NCI-H2107 (cell line): Measurements from ENCODE around the gene ABCC9.
"Not testable (repeated sequence)": the region's sequence is repeated elsewhere in the genome, so short reads cannot be mapped to it uniquely, and the experiment has no call there.

ENCODE experiments used
- DNase-seq: peaks from one replicate; lab custom pipeline; 2025; lab: John Stamatoyannopoulos, UW

The ABCC9 gene

DNA sequence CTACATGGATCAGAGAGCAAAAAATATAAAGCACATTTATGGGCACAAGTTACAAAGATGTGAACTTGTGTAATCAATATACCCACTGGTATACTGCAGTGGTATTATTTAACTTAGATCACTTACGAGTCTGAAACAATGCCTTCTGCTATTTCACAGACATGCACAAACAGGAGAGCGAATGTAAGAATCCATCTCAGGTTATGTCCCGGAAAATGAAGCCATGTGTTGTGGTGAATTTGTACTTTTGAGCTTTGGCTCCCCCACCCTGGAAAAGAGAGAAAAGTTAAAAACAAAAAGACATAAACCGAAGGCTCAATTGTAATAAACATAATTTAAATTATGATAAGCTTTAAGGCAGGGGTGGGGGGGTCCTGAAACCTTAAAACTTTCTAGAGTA, 7.6 kb downstream of the ABCC9 start:
- no peak for DNase-seq

DNA sequence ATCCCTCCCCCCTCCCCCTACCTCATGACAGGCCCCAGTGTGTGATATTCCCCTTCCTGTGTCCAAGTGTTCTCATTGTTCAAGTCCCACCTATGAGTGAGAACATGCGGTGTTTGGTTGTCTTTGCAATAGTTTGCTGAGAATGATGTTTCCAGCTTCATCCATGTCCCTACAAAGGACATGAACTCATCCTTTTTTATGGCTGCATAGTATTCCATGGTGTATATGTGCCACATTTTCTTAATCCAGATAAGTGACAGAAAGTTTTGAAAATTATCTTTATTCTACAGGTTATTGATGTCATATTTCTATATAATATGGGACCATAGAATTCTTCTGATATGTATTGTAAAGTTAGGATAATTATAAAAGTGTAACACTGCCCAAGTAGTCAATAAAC, 11.3 kb downstream of the ABCC9 start:
- not testable (repeated sequence) for DNase-seq

DNA sequence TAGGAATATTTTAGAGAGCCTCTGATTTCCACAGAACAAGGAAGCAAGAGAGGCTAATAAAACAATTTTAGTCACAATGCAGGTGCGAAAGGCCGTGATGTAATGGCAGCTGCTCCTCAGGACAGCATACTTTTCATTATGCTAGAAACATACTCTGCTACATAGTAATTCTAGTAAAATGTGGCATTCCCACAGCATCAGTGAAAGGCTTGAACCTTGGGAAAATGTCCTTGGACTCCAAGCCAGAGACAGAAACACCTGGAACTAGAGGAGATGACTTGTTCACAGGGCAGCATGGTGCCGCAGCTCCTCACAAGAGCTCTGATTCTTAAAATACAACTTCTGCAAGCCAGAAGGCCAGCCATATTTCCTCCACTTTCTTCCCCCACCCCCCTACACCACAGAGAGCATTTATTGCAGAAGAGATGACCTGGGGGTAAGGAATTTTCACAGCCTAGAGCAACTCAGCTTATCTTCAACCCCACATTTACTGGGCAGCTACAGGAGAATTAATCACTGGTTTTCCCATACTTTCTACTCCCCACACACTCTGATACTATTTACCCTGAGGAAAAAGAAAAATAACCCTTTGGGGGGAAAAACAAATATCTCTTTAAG, 15.8 kb downstream of the ABCC9 start:
- DNase-seq: no peak

DNA sequence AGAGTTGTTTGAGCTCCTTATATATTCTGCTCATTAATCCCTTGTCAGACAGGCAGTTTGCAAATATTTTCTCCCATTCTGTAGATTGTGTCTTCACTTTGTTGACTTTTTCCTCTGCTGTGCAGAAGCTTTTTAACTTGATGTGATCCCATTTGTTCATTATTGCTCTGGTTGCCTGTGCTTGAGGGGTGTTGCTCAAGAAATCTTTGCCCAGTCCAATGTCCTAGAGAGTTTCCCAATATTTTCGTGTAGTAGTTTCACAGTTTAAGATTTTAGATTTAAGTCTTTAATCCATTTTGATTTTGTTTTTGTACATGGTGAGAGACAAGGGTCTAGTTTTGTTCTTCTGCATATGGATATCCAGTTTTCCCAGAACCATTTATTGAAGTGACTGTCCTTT, 19.8 kb downstream of the ABCC9 start:
- DNase-seq: no peak

DNA sequence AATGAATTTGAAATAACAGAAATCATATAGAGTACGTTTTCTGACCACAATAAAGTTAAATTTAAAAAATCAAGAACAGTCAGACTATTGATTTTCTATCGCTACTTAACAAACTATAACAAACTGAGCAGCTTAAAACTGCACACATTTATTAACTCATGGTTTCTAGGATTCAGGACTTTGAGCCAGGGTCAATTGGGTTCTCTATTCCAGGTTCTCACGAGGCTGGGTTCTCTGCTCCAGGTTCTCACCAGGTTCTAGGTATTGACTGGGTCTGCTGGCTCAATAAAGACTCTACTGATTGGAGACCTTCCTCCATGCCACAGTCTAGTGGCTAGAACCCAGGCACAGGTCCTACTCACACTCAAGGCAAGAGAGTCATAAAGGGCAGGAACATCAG, 22.8 kb downstream of the ABCC9 start:
- DNase-seq: no peak

DNA sequence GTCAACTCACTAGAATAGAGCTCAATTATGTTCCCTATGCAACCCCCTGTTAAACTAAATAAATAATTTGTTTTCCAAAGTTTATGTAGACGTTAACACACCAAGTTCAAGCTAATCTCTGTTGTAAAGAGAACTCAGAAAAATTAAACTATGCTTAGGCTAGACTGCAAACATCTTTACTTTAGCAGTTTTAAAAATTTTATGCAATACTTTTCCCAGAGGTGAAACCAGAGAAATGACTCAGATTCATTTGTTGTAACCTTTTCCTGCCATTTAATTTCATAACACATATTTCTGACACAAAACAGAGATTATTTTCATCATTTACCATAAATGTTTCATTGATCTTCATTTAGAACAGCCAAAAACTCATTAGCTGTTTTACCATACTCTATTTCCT, 27.4 kb downstream of the ABCC9 start:
- no peak for DNase-seq

DNA sequence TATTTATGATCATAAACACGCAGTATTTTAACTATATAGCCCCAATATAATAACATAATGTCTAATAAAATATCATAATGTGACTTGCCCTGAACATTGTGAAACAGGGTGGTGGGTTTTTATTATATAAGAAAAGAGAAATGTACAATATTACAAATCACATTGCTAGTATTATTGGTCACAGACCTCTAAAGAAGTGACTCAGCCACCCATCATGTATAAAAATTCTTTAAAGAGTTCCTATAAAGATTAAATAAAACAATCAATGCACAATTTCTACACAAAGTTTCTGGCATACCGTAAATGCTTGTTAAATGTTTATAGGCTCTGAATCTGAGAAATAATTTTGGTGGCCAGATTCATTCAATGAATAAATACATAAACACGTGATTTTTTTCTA, 28.9 kb downstream of the ABCC9 start:
- DNase-seq: no peak

DNA sequence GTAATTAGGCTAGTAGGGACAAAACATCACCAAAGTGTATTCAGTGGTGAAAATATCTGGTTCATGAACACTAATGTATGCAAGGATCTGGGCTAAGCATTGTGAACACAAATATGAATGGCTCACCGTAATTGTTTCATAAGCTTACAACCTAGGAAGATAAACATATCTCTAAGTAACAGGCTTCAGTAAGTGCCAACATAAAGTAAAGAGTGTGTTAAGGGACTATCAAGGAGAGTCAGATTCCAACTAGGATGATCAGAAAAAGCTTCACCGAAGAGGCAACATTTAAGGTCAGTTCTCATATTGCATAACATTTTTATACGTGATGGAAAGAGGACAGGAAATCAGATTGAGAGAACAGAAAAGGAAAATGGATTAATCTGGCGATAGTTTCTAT, 29.4 kb downstream of the ABCC9 start:
- DNase-seq: no peak

DNA sequence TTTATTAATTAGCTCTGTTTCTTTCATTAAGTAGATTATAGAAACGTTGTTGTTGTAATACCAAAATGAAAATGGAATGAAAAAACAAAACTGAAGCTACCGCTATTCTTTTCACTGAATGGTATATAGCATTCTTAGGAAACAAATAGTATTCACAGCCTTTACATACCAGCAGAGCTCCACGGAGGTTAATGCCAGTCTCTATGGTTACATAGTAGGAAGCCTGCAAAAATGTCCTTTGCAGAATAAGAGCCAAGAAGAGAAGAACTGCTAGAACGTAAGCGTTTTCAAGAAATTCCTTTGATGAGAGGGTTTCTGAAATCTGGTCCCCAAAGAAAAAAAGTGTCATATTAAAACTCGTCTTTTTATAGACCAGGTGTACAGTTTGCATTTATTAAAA, 30.6 kb downstream of the ABCC9 start:
- DNase-seq: no peak

DNA sequence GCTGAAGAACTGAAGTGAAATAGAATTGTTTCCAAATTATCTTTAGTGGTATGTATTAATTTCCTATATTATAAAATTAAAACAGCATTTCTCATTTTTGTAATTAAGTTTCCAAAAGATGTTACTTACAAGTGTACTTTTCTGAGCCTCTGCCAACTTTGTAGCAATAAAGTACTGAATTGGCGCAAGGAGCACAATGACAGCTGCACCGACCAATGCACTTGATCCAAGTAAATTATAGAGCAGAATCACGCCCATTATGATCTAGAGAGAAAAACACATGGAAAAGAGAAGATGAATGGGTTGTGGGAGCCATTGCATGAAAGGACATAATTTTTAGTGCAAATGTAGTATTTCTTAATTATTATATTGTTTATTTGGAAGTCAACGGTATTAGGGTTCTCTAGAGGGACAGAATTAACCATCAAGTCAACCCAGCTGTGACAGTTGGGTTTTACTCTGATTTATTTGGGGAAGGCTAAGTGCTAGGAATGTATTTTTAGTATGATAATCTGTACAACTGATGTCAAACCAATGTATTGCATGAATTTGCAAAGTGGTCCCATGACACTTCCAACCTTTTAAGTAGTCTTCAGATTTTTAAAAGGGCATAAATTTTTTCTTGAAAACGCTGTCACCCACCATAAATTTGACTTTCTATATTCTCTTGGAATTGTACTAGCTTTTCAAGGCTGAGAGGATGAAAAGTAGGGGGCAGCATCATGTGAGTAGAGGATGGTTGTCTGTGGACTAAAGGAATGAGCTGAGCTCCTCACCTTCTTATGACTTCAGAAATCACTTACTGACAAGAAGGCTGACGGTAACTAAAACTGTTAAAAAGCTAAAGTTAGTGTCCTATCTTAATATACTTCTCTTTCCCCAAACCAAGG, 33.0 kb downstream of the ABCC9 start:
- DNase-seq: no peak

DNA sequence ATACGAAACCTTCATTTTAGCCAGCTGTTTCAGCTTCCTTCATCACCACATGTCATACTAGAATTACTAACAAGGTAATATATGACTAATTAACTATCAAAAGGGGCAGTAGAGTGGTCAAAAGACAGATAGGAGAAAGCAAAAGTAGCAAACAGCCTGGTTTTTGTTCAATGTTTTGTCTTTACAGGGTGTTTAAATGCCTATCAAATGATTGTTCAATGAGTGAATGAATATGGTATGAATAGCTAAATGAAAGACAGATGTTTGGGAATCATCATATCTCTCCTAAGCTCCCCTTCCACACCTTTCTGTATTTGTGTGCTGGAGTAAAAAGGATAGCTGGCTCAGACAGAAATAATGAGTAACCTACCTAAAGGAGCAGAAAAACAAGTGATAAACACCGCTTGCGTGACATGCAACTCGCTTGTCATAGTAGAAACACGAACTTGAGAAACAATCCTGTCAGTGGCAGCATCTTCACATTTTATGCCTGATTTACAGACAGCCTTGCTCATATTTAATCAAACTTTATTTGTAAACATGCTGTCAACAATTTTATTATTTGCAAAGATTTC, 34.2 kb downstream of the ABCC9 start:
- no peak for DNase-seq

DNA sequence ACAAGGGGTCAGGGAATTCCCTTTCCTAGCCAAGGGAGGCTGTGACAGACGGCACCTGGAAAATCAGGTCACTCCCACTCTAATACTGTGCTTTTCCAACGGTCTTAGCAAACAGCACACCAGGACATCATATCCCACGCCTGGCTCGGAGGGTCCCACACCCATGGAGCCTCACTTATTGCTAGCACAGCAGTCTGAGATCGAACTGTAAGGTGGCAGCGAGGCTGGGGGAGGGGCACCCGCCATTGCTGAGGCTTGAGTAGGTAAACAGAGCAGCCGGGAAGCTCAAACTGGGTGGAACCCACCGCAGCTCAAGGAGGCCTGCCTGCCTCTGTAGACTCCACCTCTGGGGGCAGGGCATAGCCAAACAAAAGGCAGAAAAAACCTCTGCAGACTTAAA, 41.7 kb downstream of the ABCC9 start:
- not testable (repeated sequence) for DNase-seq

DNA sequence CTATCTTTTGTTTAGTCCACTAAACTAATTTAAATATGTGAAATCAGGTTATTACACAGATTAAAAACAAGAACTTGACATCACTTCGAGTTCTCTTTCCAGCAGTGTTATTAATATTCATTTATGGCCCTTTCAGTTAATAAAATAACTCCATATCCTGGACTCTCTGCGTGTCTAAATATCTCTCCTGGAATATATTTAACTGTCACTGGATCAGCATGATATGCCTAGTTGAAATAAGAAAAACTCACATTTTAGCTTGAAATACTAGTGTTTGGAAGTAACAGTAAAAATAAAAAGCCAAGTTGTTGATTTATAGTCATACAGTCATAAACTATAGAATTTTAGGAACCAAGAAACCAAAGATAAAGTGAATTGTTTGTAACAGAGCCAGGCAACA, 45.6 kb downstream of the ABCC9 start:
- no peak for DNase-seq

DNA sequence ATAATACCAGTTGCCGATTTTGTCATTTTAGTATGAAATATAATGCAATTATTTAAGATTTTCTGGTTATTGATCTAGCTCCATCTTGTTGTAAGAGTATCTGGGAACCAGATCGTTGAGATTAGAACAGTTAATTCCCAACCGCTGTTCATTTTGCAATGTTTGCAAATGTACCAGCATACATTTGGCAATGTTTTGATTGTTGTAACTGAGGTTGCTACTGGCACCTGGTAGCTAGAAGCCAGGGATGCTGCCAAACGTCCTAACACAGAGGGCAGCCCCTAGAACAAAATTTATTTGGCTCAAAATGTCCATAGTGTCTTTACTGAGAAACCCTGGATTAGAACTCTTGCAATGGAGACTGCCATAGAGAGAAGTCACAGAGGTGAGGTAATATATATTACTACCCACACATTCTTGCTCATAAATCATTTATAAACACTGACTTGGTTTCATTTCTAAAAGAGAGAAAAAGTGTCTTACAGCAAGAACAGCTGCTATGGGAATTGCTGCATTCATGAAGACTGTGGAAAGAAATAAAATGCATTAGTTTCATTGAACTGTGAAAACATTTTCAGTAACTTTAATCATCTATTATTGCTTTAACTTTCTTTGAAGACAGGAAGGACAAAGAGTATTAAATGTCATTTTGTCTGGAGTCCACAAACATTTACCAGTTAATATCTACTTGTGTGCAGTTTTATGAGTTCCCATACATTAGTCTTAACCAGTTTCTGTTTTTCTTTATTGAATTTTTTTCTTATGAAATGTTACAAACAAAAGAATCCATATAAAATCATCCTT, 46.2 kb downstream of the ABCC9 start:
- no peak for DNase-seq

DNA sequence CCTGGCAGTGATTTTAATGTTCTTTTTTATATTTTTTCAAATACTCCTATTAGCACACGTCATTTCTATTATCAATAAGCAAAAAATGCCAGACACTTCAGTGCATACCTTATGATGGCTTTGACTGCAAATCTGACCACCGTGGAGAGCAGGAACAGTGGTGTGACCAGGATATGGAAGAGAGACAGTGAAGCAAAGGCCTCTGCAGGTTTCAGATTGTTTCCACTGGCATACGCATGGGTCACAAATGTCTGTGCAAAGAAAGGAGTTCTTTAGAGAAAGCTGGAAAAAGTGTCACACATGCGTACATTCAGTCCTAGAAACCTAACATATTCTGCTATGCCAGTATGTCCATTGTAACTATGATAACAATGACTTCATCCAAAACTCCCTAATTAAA, 47.3 kb downstream of the ABCC9 start:
- DNase-seq: no peak

DNA sequence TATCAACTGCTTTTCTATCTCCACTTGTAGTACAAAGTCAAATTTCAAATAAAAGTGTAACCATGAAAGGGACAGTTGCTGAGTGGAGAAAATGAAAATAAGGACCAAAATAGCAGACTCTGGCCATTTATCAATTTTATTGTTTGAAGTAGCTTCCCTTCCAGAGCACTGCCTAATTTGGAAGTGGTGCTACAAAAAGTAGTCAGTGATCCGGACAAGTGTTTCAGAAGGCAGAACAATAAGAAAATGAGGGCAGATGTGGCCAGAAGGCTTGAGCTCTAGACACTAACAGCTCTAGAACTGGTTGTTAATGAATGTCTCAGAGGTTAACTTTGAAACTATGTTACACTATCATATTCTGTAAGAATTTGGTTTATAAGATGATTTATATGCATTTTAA, 48.9 kb downstream of the ABCC9 start:
- DNase-seq: no peak

DNA sequence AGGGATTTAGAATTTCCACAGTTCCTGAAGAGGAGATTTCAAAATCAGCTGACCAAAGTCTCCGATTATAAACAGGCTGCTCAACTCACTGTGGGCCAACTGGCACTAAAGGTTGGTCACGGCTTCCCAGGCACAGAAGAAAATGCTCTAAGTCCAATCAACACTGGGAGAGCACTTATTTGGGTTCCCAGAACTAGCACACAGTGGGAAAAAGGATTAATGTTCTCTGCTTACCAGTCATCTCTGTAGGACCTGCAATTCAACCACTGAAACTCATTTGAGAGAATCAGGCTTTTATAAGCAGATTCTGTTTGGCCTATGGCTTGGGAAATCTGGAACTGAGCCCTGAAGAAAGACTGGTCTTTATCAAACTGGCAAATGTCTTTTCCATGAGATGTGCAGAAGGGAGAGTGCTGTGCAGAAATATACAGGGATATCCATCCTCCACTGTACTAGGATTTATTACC, 49.4 kb downstream of the ABCC9 start:
- DNase-seq: no peak

DNA sequence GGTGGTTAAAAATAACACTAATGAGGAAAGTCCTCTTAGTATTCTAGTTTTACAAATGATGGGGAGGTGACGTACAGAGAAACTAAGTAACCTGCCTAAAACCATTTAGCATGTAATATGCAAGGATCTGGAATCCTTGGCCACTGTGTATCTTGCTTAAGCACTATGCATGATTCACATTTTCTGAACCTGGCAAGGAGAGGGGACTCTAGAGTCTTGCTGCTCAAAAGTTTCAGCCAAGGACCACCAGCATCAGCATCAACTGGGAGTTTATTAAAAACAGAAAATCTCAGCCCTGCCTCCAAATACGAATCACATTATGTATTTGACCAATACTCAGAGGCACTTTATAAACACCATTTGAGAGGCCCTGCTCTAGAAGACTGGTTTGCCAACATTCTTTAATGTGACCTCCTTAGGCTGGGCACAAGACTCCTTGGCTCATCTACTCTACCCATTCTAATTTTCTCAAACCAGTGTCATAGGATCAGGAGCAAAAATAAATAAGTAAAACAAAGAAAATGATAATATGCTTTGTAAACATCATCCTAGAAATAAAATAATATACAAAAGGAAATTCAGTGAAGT, 52.9 kb downstream of the ABCC9 start:
- DNase-seq: no peak

DNA sequence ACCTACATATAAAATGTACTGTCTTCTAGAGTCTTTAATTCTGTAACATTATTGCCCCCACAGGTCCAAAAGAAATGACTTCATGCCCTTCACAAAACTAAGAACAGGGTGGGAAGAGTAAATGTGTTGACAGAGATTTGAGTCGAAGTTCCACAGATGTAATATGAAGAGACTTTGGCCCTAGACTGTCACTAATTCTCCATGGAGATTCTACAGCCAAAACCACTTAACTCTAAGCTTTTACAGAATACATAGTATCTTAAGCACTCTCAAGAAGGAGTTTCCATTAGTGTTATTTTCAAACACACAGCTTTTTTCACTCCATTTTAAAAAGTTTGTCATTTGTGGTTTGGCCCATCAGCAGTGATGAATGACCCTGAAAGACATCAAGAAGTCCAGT, 56.3 kb downstream of the ABCC9 start:
- DNase-seq: no peak

DNA sequence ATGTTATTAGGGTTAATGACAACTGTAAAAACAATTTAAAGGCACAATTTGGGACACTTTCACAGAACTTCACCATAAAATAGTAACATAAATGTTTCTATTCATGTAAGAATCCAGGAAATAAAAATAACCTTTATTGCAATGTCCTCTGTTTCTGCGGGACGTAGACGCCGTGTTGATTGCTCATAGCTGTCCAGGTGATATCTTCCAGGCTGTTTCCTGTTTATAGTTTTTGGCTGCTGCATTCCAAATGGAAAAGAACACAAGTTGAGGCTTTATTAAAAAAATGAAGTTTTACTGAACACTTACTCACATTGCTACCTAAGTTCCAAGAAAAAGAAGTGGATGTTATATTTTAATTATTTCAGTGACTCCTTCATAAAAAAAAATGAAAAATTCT, 58.6 kb downstream of the ABCC9 start:
- DNase-seq: no peak

DNA sequence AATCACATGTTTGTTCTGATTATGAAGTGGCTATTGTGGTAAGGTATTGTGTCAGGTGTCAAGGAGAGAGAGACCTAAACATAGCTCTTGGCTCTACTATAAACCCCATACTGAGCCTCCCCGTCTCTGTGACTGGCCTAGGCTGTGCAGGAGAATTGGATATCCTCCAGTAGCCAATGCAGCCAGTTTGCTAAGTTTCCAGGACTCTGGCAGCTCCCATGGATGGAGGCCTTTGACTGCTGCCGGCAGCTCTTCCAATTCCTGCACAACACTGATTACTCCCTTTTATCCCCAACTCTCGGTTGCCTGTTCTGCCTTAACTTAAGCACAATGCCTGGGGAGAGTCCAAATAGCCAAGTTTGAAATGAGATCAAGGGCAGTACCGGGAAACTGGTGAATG, 59.3 kb downstream of the ABCC9 start:
- no peak for DNase-seq

DNA sequence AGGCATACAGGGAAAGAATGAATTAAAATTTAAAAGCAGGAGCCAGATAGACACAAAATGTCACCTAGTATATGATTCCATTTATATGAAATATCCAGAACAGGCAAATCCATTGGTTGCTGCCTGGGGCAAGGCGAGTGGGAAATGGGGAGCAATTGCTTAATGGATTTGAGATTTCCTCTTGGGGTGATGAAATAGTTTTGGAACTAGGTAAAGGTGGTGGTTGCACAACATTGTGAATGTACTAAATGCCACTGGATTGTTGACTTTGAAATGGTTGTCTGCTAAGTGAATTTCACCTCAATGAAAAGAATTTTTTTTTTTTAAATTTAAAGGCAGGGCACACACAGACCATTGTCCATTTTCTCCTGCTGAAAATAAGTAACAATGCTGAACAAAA, 61.9 kb downstream of the ABCC9 start:
- DNase-seq: no peak
